Activated CD4-positive, alpha-beta T cell treated with anti-CD3 and anti-CD28 coated beads, Interleukin-10, Interleukin-2, amounts not matched to agents 100 ng/mL and 50 ng/mL, durations not matched to agents 16 hours and 8 hours (primary cell): Measurements from ENCODE around the gene ANKRD55.
"Not testable (repeated sequence)": the region's sequence is repeated elsewhere in the genome, so short reads cannot be mapped to it uniquely, and the experiment has no call there.

Source experiments
- DNase-seq: peaks from one replicate; pipeline ENCODE4 v3.0.0-alpha.2; 2020

ANKRD55 gene

DNA sequence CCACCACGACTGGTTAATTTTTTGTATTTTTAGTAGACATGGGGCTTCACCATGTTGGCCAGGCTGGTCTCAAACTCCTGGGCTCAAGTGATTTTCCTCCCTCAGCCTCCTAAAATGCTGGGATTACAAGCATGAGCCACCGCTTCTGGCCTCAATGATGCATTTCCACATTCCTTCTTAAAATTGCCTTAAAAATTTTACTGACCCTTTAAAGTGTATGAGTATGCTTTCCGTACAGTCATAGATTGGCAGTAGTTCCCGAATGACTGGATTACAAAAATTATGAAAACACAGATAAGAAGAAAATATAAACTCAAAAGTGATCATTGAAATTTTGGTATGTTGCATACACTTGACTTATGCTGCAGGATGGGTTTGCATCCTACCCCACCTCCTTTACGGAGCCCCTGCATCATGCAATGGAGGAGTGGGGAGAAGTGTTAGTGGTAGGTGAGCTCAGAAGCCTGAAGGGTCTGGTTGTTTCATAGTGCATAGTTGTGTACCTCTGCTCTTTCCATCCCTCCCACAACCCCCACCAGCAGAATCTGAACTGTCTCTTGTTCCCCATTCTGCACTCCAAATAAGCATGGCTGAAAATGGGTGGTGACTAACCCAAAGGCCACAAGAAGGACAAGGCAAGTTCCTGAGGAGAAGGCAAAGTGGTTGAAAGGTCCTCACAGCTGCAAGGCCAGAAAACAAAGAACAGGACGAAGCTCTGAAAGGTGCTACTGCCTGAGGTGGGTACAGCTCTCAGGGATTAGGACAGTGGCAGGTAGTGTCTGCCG, 26.8 kb downstream of the ANKRD55 start:
- DNase-seq: no peak

GRCh38 chr5:56203936-56204335, 29.2 kb downstream of the ANKRD55 start:
- not testable (repeated sequence) for DNase-seq

DNA sequence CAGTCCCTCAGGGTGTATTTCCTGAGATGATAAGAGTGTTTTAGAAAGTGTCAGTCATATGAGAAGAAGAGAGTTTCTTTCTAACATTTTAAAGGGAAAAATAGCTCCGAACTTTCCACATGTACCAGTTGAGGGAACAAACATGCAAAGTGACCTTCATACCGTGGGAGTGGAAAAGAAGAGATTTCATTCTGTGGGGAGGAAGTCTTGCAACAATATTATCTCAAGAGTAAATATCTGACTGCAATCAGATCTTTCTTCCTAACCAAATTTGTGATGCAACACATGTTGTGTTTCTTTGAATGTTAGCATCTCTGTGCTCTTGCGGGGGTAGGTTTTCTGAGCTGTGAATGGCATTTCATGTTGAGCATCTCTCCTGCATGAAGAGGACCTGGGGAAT, 30.6 kb downstream of the ANKRD55 start:
- no peak for DNase-seq

DNA sequence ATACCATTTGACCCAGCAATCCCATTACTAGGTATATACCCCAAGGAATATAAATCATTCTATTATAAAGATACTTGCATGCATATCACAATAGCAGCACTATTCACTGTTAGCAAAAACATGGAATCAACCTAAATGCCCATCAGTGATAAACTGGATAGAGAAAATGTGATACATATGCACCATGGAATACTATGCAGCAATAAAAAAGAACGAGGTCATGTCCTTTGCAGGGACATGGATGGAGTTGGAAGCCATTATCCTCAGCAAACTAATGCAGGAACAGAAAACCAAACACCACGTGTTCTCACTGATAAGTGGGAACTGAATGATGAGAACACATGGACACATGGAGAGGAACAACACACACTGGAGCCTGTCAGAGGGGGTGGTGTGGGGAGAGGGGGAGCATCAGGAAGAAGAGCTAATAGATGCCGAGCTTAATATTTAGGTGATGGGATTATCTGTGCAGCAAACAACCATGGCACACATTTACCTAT, 31.3 kb downstream of the ANKRD55 start:
- DNase-seq: not testable (repeated sequence)

DNA sequence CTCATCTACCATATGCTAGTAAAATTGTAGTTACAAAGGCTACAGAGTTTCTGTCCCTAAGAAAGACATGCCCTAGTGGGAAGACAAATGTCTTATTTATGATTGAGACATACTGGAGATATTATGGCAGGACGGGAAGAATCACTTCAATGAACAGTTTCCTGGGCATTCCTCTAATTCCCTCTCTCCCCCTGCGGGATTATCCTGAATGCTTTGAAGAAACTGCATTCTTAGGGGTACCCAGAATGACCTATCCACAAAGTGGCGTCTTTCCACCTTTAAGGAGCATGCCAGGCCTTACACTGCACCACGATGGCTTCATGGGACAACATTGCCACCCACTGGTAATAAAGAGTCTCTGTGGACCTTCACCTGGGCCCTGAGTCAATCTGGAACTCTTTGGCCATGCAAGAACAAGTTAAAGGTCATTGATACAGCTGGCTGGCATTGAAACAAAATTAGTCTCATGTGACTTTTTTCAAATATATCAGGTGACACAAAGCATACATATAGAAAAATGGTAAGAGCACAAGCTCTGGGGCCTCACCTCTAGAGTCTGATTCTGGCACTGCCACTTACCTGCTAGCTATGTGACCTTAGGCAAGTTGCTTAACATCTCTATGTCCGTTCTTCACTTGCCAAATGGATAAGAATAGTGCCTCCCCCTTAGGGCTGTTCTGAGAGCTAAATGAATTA, 32.0 kb downstream of the ANKRD55 start:
- DNase-seq: peak; percentile 79

- no peak for DNase-seq
These were observed 38.1 kb downstream of the ANKRD55 start for GRCh38 chr5:56195016-56195415.

DNA sequence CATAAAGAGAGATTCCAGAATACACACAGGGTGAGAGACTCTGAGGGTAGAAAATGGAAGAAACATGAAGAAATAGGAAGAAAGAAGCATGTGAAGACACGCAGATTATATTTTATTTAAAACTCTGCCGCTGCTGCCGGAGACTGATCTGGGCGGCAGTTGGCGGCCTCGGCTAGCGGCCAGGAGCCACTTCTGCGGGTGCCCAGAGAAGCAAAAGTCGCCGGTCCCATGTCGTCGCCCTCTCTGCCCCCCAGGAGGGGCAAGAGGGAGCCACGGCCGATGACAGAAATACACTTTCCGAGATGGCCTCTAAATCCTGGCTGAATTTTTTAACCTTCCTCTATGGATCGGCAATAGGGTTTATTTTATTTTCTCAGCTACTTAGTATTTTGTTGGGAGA, 40.9 kb downstream of the ANKRD55 start:
- no peak for DNase-seq

DNA sequence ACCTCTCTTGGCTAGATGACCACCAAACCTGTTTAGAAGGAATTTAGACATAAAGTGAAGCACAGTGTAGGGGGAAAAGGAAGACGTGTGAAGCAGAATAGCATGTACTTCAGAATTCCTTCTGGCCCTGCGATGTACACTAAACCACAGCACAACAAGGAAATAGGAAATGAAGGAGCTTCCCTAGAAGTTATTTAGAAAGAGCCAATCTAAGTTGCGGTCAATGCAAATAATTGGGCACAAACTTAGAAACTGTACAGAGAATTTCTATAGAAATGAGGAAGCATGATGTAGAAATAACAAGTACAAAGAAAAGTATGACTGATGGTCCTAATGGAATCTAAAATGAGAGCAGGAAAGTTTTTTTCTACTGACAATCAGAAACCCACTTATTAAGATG, 41.5 kb downstream of the ANKRD55 start:
- no peak for DNase-seq

- no peak for DNase-seq
These were observed 42.6 kb downstream of the ANKRD55 start for GRCh38 chr5:56190497-56190896.

DNA sequence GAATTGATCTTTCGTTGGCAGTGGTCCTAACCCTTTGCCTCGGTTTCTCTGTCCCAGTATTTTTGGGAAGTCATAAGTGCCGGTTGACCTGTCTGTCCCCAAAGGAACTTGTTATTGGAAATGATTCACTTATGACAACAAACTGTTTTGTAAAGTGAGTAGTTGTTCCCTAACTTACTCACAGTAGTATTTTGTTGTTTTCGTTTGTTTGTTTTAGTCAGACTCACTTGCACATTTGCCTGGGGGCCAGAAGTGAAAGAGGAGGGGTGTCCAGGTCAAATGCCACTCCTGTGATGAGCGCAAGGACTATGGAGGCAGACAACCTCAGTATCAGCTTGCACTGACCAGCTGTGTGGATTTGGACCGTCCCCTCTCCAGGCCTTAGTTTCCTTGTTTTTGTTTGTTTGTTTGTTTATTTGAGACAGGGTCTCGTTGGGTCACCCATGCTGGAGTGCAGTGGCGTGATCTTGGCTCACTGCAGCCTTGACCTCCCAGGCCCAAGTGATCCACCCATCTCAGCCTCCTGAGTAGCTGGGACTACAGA, 47.3 kb downstream of the ANKRD55 start:
- no peak for DNase-seq

GRCh38 chr5:56183506-56183905, 49.6 kb downstream of the ANKRD55 start:
- DNase-seq: no peak

- DNase-seq: no peak
These were observed 53.7 kb downstream of the ANKRD55 start for GRCh38 chr5:56179442-56179841.

DNA sequence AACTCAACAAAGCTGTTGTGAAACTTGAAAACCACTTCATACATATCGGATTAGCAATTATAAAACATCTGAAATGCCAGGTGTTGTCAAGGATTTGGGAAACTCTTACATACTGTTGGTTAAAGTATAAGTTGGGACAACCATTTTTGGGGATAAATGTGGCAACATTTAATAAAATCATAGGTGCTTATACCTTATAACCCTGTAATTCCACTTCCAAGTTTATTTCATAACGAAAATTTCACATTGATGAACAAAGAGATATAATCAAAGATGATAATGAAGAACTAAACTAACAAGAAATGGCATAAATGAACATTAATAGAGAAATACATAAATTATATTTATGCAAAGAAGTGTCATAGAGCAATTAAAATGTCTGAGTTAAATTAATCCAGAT, 54.3 kb downstream of the ANKRD55 start:
- no peak for DNase-seq

- no peak for DNase-seq
These were observed 56.1 kb downstream of the ANKRD55 start for GRCh38 chr5:56176871-56177533.

- no peak for DNase-seq
These were observed 56.9 kb downstream of the ANKRD55 start for GRCh38 chr5:56176155-56176798.

DNA sequence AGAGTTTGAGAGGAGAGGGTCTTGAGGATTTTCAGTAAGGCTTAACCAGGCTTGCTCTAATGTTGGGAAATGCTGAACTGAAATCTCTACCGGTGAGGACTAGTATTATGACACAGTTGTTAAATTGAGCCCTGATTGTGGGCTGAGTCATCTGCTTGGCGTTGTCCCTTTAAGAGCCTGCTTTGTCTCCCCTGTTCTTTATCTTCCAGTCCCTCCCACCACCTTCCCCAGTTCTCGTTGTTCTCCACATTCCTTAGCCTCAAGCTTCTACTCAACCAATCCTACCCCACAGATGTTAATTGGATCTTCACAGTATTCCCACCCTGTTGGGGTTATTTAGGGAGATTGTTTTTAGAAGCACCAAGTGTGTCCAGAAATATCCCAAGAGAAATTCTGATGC, 57.6 kb downstream of the ANKRD55 start:
- no peak for DNase-seq

GRCh38 chr5:56175021-56175420, 58.1 kb downstream of the ANKRD55 start:
- DNase-seq: no peak

DNA sequence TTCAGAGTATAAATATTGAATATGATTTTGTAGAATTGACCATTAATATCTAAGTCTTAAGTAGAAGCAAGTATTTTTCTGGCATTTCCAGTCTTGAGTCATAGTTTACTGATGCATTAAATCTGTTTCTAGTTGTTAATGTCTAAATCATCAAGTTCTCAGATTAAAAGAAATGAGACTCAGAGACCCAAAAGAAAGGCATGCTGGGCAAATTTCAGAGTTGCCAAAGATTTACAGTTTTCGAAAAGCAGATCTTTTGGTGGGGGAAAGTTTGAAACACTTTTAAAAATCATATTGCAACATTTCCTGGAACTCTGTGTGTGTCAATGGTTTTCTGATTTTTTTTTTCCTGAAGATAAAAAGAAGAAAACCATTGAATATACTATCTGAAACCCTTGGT, 60.9 kb downstream of the ANKRD55 start:
- no peak for DNase-seq

- no peak for DNase-seq
These were observed 62.6 kb downstream of the ANKRD55 start for GRCh38 chr5:56170557-56170956.

DNA sequence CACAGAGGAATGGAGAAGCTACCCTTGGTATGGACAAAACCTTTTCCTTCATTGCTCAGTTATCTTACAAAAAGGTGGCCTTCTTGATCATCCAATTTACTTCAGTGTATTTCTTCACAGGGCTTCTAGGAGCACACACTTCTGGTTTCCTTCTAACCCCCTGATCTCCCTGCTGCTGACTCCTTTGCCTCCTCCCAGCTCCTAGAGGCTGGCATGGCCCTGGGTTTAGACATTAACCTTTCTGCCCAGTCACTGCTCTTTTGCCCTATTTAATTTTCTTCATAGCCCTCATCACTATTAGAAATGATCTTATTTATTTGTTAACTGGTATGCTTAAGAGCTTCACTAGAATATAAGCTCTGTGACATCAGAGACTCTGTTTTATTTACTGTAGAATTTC, 63.2 kb downstream of the ANKRD55 start:
- DNase-seq: no peak

- DNase-seq: no peak
These were observed 63.8 kb downstream of the ANKRD55 start for GRCh38 chr5:56169281-56169680.

DNA sequence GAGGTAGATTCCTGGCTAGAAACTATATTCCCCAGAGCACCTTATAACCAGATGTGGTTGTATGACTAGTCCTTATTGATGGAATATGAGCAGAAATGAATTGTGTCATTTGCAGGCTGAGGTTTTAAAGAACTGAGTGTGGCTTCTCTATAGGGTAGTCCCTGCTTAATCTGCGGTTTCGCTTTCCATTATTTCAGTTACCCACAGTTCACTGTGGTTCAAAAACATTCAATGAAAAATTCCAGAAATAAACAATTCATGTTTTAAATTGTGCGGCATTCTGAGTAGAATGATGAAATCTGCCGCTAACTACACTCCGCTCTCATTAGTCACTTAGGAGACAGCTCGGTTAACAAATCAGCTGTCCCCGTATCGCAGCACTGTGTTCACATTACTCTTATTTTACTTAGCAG, 65.1 kb downstream of the ANKRD55 start:
- DNase-seq: peak; percentile 63

DNA sequence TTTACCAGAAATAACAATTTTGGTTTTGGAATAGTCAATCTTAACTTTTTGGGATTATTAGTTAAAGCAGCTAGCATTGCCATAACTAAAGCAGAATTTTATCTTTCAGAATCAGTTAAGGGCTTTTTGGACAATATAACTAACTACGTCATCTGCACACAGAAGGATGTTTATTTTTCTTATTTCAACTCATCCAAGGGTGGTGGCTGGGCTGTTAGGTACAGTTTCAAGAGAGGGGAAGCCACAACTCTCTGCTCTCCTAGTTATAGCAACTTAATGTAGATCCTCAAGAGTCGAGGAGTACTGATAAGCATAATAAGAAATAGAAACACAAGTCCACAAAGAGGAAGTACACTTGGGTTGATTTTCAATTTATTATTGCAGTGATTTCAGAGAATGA, 65.6 kb downstream of the ANKRD55 start:
- DNase-seq: no peak
